H1 (cell line): ENCODE data around the gene ENPP3. TPM values are rescaled to one million over a fixed set of nuclear protein-coding genes. Genes with fewer than 3 reads are reported as not detected.

ENCODE experiments used
- CTCF ChIA-PET: fragments of 300-600 bp; sonication (Branson Sonifier 250); formaldehyde crosslinking; loops from one replicate; lab custom pipeline; 2021; ENCODE audit not compliant: partially characterized antibody; lab: Charles Lee
- POLR2A ChIA-PET: fragments of 300-600 bp; sonication (Branson Sonifier 250); formaldehyde crosslinking; loops from one replicate; lab custom pipeline; 2021; ENCODE audit warnings: inconsistent platforms; ENCODE audit not compliant: partially characterized antibody; lab: Charles Lee
- DNase-seq, 2 experiments: peaks; one replicate each; pipeline versions ENCODE4 v3.0.0 to v3.0.0-alpha.2; 2010 to 2022; ENCODE audit warnings: low spot score in 2 of 2, low read depth in 1 of 2, mixed read lengths in 1 of 2
- FAIRE-seq: peaks from 2 replicates; lab custom pipeline; 2011; peaks lifted over from hg19 to GRCh38; lab: Jason Lieb, UNC
- H2AFZ ChIP-seq: 2 replicates; pipeline ENCODE4 v1.8.1; 2012; ENCODE audit warnings: low read length, inconsistent platforms
- H2AK5ac ChIP-seq: 2 replicates; pipeline ENCODE4 v1.6.1; 2013; ENCODE audit warnings: low read depth, low read length
- H2BK120ac ChIP-seq: replicated peaks from 2 replicates; pipeline ENCODE3; 2013; ENCODE audit warnings: low read depth, low read length, inconsistent platforms
- H2BK12ac ChIP-seq: 2 replicates; pipeline ENCODE4 v1.6.1; 2013; ENCODE audit warnings: low read depth, low read length
- H2BK15ac ChIP-seq: 2 replicates; pipeline ENCODE4 v1.6.1; 2013; ENCODE audit warnings: low read length
- H2BK20ac ChIP-seq: 2 replicates; pipeline ENCODE4 v1.6.1; 2013; ENCODE audit warnings: low read length
- H2BK5ac ChIP-seq: 2 replicates; pipeline ENCODE4 v1.6.1; 2013; ENCODE audit warnings: low read depth, low read length
- H3K14ac ChIP-seq: 2 replicates; pipeline ENCODE4 v1.6.1; 2013; ENCODE audit warnings: inconsistent platforms; ENCODE audit not compliant: insufficient read length
- H3K18ac ChIP-seq: 2 replicates; pipeline ENCODE4 v1.6.1; 2013; ENCODE audit warnings: low read length; ENCODE audit errors: extremely low read depth
- H3K23ac ChIP-seq: 2 replicates; pipeline ENCODE4 v1.6.1; 2013; ENCODE audit warnings: inconsistent platforms; ENCODE audit not compliant: insufficient read length
- H3K23me2 ChIP-seq: 2 replicates; pipeline ENCODE4 v1.6.1; 2013; ENCODE audit warnings: low read depth, low read length
- H3K27ac ChIP-seq: 2 replicates; pipeline ENCODE4 v1.6.1; 2011; ENCODE audit warnings: low read depth, low read length, inconsistent platforms
- H3K27me3 ChIP-seq, 4 experiments: replicated peaks in 1 of 4; 1 replicate in 1 of 4; 2 replicates in 3 of 4; pipeline versions ENCODE4 v1.6.1 to v1.8.1; 2011 to 2013; ENCODE audit warnings: low read length in 3 of 4, mild to moderate bottlenecking in 3 of 4, inconsistent platforms in 2 of 4, mixed read lengths in 2 of 4, moderate library complexity in 1 of 4; ENCODE audit not compliant: control insufficient read depth in 3 of 4, insufficient read depth in 3 of 4; ENCODE audit errors: extremely low read depth in 1 of 4
- H3K36me3 ChIP-seq, 4 experiments: 2 replicates each; pipeline versions ENCODE4 v1.6.1 to v1.8.1; 2011 to 2013; ENCODE audit warnings: mild to moderate bottlenecking in 4 of 4, low read length in 3 of 4, moderate library complexity in 2 of 4, control low read depth in 1 of 4, inconsistent platforms in 1 of 4; ENCODE audit not compliant: insufficient read depth in 4 of 4, control insufficient read depth in 2 of 4
- H3K4ac ChIP-seq: replicated peaks from 2 replicates; pipeline ENCODE3; 2013; ENCODE audit warnings: low read length, low read depth, mixed read lengths, inconsistent platforms; ENCODE audit not compliant: insufficient read length
- H3K4me1 ChIP-seq, 4 experiments: replicated peaks in 1 of 4; 1 replicate in 1 of 4; 2 replicates in 3 of 4; pipeline versions ENCODE4 v1.6.1 to v1.8.1; 2011 to 2013; ENCODE audit warnings: low read length in 3 of 4, inconsistent platforms in 2 of 4, mixed read lengths in 1 of 4; ENCODE audit not compliant: insufficient read depth in 4 of 4, control insufficient read depth in 3 of 4
- H3K4me2 ChIP-seq, 2 experiments: 2 replicates each; pipeline versions ENCODE4 v1.6.1 to v1.8.1; 2011 to 2013; ENCODE audit warnings: low read depth in 2 of 2, low read length in 2 of 2, control low read depth in 1 of 2, inconsistent platforms in 1 of 2, mild to moderate bottlenecking in 1 of 2; ENCODE audit not compliant: insufficient read depth in 1 of 2
- H3K4me3 ChIP-seq, 4 experiments: fragments of 200-600, 300-600 bp in 1 of 4; sonication (generic), shearing (Covaris generic), sonication (Bioruptor Twin) in 1 of 4; 2 replicates each; pipeline versions ENCODE4 v1.5.1 to v1.8.1; 2011 to 2016; ENCODE audit warnings: low read length in 4 of 4, low read depth in 3 of 4, control low read depth in 2 of 4, inconsistent platforms in 2 of 4, mild to moderate bottlenecking in 2 of 4, mixed read lengths in 1 of 4, moderate library complexity in 1 of 4; ENCODE audit not compliant: insufficient read depth in 2 of 4; ENCODE audit errors: extremely low read depth in 1 of 4
- H3K56ac ChIP-seq: replicated peaks from 2 replicates; pipeline ENCODE3; 2013; ENCODE audit warnings: low read depth, mild to moderate bottlenecking, mixed read lengths, low read length, inconsistent platforms; ENCODE audit not compliant: insufficient read length
- H3K79me1 ChIP-seq: 2 replicates; pipeline ENCODE4 v1.6.1; 2013; ENCODE audit warnings: low read depth, low read length, control low read depth
- H3K79me2 ChIP-seq, 2 experiments: 2 replicates each; pipeline versions ENCODE4 v1.6.1 to v1.8.1; 2012 to 2013; ENCODE audit warnings: low read length in 2 of 2, mild to moderate bottlenecking in 2 of 2, inconsistent platforms in 1 of 2; ENCODE audit not compliant: insufficient read depth in 2 of 2, control insufficient read depth in 1 of 2
- H3K9ac ChIP-seq, 4 experiments: replicated peaks in 1 of 4; 1 replicate in 1 of 4; 2 replicates in 3 of 4; pipeline versions ENCODE4 v1.6.1 to v1.8.1; 2011 to 2013; ENCODE audit warnings: low read depth in 3 of 4, low read length in 3 of 4, control low read depth in 2 of 4, mild to moderate bottlenecking in 2 of 4, moderate library complexity in 2 of 4, inconsistent platforms in 1 of 4; ENCODE audit errors: extremely low read depth in 1 of 4
- H3K9me3 ChIP-seq, 2 experiments: 2 replicates each; pipeline versions ENCODE4 v1.6.1 to v1.8.1; 2012 to 2013; ENCODE audit warnings: mild to moderate bottlenecking in 2 of 2, moderate library complexity in 2 of 2, control low read depth in 1 of 2, inconsistent platforms in 1 of 2, low read depth in 1 of 2, low read length in 1 of 2, mixed read lengths in 1 of 2; ENCODE audit not compliant: insufficient read depth in 2 of 2
- H4K20me1 ChIP-seq, 2 experiments: replicated peaks in 1 of 2; 2 replicates each; pipeline versions ENCODE3 to v1.8.1; 2011 to 2013; ENCODE audit warnings: inconsistent platforms in 2 of 2, low read length in 2 of 2, mild to moderate bottlenecking in 1 of 2; ENCODE audit not compliant: insufficient read depth in 2 of 2, control insufficient read depth in 1 of 2
- H4K5ac ChIP-seq: 2 replicates; pipeline ENCODE4 v1.6.1; 2013; ENCODE audit warnings: low read length, low read depth, mixed read lengths, inconsistent platforms; ENCODE audit not compliant: insufficient read length
- H4K8ac ChIP-seq: 2 replicates; pipeline ENCODE4 v1.8.0; 2013; ENCODE audit warnings: mild to moderate bottlenecking, moderate library complexity, low read length, inconsistent platforms; ENCODE audit not compliant: insufficient read depth; ENCODE audit errors: extremely low read depth
- H4K91ac ChIP-seq: replicated peaks from 2 replicates; pipeline ENCODE3; 2013; ENCODE audit warnings: low read length, mixed read lengths, inconsistent platforms; ENCODE audit not compliant: insufficient read length
- PHF8 ChIP-seq: fragments of 200-600 bp; sonication (generic); conservative IDR thresholded peaks from 2 replicates; pipeline ENCODE4 v1.7.1; 2012; ENCODE audit warnings: low read depth, mild to moderate bottlenecking, inconsistent platforms, low read length, moderate library complexity
- WGBS, 2 experiments: shearing (Covaris generic) in 1 of 2; methylation state at CpG; one replicate each; pipeline versions ENCODE4 v1.1.6 to v1.1.7; 2013 to 2015; ENCODE audit warnings: low lambda C conversion rate in 2 of 2, mixed read lengths in 2 of 2, inconsistent platforms in 1 of 2, low coverage in 1 of 2, missing lambda C conversion rate in 1 of 2; ENCODE audit not compliant: insufficient replicate concordance in 2 of 2, insufficient coverage in 1 of 2, insufficient read length in 1 of 2; ENCODE audit errors: extremely low coverage in 1 of 2, missing lambda C conversion rate in 1 of 2; 5-methylcytosine and 5-hydroxymethylcytosine counted together
- polyA plus RNA-seq, 7 experiments: library from polyadenylated mRNA; depleted of rRNA in 3 of 7; stranded (reverse) in 5 of 7; unstranded in 2 of 7; fragments of >200 nt in 5 of 7; fragments of 200-250 nt in 2 of 7; gene quantifications; 1 replicate in 5 of 7; 2 replicates in 1 of 7; 4 replicates in 1 of 7; pipeline versions ENCODE4 v1.2.1 to v1.2.3, GENCODE V29; 2011 to 2013; ENCODE audit warnings: missing spikeins in 2 of 7, mixed read lengths in 2 of 7
- total RNA-seq: library from RNA; stranded (reverse); fragmentation: NEBNext Ultra II Directional; extraction: Animal tissue kit (Norgen Biotek cat#: 25700); gene quantifications from 2 replicates; pipeline ENCODE4 v1.2.1, GENCODE V29; 2021

Gene ENPP3
- total and polyA plus RNA-seq, 2 of the 8 experiments (the other 6 are each of a cell fraction or from before 2014, with no cell fraction given) = 0.11 TPM; not detected in 1

- WGBS, 2 experiments = 78% methylated on average over 1 of the region's 1 CpG; no CpG with 5 or more reads in 1 of the 2 experiments
- Histone ChIP-seq H2AK5ac (no peak overlapping the region), H2AFZ (no peak overlapping the region), H4K91ac (no peak overlapping the region), H3K79me2 (no peaks in the 10 kb centered on the region), H3K9ac (no peak overlapping the region), H4K5ac (no peak overlapping the region), H3K4ac (no peak overlapping the region), H3K18ac (no peak overlapping the region), H3K4me3 (no peak overlapping the region), H3K27ac (no peak overlapping the region), H3K14ac (no peak overlapping the region), H3K23ac (no peak overlapping the region), H4K20me1 (no peaks in the 10 kb centered on the region), H2BK15ac (no peak overlapping the region), H4K8ac (no peak overlapping the region), H3K79me1 (no peaks in the 10 kb centered on the region), H2BK20ac (no peak overlapping the region), H3K4me2 (no peak overlapping the region), H2BK5ac (no peak overlapping the region), H2BK120ac (no peak overlapping the region), H3K56ac (no peak overlapping the region), H2BK12ac (no peak overlapping the region), H3K36me3 (no peaks in the 10 kb centered on the region), H3K23me2 (peaks cover 2% of the 10 kb centered on the region; the same call in 1 of the 2 replicates), H3K27me3 (no peaks in the 10 kb centered on the region), H3K4me1 (no peaks in the 10 kb centered on the region), H3K9me3 (no peaks in the 10 kb centered on the region)
- FAIRE-seq (no peak), DNase-seq (no peak)
- ChIA-PET POLR2A (no interaction called here), CTCF (no interaction called here)
- TF ChIP-seq PHF8 = no peak
These were observed 4.5 kb downstream of the ENPP3 start for GRCh38 chr6:131641554-131641953.
